Measurements from ENCODE around the gene FGD3.
"Not testable (repeated sequence)": the region's sequence is repeated elsewhere in the genome, so short reads cannot be mapped to it uniquely, and the experiment has no call there.

FGD3 gene

GRCh38 chr9:93005876-93006275, 58.6 kb downstream of the FGD3 start:
- no peak for DNase-seq (ENCODE audit: low spot score)

- DNase-seq (ENCODE audit: low spot score), result no peak
Measured at GRCh38 chr9:93007529-93008058, 60.3 kb downstream of the FGD3 start.

DNA sequence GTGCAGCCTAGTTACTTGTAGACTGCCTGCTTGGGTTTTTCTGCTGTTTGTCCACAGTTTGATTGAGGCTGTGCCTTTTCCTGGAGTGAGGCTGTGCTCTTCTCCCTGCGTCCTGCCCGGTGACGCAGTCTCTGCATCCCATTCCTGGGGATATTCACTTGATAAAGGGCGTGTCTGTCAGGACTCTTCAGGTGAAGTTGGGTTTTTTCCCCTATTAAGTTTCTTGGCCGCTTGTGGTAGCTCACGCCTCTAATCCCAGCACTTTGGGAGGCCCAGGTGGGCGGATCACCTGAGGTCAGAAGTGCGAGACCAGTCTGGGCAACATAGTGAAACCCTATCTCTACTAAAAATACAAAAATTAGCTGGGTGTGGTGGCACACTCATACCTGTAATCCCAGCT, 61.1 kb downstream of the FGD3 start:
- DNase-seq (ENCODE audit: low spot score), result no peak

- DNase-seq (ENCODE audit: low spot score), result no peak
Measured at GRCh38 chr9:93009337-93010015, 62.2 kb downstream of the FGD3 start.

DNA sequence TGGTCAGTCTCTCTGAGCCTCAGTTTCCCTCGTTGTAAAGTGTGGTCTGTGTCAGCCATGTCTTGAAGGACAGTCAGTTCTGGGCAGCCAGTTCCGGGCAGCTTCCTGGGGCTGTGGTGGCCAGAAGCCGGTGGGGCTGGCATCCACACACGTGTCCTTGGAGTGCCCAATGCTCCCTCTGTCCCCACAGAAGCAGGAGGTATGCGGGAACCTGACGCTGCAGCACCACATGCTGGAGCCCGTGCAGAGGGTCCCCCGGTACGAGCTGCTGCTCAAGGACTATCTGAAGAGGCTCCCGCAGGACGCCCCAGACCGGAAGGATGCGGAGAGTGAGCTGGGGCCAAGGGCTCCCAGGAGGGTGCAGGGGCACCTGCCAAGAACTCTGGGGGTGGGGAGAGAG, 62.7 kb downstream of the FGD3 start:
- DNase-seq (ENCODE audit: low spot score), result no peak

- DNase-seq (ENCODE audit: low spot score), result no peak
Measured at GRCh38 chr9:93010704-93011103, 63.4 kb downstream of the FGD3 start.

DNA sequence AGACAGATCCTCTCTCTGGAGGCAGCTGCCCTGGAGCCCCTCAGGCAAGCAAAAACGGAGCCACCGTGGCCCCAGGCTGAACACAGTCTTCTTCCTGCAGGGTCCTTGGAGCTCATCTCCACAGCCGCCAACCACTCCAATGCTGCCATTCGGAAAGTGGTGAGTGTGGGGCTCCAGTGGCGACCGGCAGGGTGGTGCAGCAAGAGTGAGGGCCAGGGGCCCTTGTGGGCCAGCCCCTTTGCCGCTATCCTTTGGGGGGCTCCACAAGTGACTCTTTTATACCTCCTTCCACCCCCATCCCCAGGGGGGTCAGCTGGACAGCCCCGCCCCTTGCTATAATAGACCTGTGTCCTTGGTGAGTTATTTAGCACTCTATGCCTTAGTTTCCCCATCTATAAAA, 63.8 kb downstream of the FGD3 start:
- DNase-seq (ENCODE audit: low spot score), result no peak

DNA sequence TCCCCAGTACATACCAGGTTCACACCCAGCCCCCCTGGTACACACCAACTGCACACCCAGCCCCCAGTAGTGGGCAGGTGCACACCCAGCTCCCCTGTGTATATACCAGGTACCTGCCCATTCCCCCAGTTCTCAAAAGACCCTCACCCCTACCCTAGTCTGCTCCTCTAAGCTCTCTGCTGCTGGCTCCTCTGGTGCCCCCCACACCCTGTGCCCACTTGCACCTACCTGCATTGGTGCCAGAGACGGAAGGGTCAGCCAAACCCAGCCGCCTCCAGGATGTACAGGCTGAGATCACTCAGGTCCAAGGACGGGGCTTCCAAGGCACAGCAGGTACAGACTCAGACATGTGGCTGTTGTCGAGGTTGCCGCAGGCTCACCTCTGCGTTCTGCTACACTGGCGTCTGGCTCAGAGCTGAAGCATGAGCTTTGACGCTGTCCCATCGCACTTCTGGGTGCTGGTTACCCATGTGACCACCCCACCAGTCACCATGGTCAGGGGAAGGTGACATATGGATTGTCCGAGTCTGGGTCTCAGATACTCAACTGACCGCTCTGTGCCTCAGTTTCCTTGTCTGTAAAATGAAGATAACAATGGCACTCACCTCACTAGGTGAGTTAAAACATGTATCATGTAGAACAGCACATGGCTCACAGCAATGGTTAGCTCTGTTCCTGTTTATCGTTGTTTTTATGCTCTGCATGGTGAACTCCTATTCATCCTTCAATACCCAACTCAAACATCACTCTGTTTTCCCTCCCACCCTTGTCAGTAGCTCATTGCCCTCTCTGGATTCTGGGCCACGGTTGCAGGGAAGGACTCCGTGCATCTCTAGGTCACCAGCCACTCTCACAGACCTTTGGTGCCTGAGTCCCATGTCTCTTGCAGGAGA, 65.9 kb downstream of the FGD3 start:
- DNase-seq (ENCODE audit: low spot score), result no peak

DNA sequence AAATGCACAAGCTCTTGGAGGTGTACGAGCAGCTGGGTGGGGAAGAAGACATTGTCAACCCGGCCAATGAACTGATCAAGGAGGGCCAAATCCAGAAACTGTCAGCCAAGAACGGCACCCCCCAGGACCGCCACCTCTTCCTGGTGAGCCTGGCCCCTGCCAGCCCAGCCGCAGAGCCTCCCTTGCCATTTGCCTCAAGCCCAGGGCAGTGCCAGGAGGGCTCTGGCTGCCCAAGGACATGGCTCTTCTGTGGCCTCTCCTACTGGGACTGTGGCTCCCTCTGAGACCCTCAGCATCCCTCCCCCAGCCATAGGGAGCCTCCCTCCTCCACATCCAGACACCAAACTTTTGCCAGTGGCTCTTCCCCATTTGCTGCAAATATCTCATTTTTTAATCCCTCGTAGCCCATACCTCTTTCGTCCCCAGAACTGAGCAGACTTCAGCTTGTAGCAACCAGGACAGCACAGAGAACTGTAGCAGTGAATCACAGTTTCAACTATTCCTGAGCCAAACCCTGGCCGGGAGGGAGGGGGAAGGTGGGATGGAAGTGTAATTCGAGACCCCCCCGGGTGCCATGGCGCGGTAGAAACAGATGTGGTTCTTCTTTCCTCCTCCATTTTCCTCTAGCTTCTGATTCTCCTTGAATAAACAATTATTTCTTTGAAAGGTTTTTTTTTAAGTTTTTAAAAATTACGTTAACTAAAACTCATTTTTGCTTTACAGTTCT, 66.7 kb downstream of the FGD3 start:
- DNase-seq (ENCODE audit: low spot score), result no peak

GRCh38 chr9:93015190-93015589, 67.9 kb downstream of the FGD3 start:
- DNase-seq (ENCODE audit: low spot score), result not testable (repeated sequence)

- no peak for DNase-seq (ENCODE audit: low spot score)
Measured at GRCh38 chr9:93017621-93018020, 70.3 kb downstream of the FGD3 start.

DNA sequence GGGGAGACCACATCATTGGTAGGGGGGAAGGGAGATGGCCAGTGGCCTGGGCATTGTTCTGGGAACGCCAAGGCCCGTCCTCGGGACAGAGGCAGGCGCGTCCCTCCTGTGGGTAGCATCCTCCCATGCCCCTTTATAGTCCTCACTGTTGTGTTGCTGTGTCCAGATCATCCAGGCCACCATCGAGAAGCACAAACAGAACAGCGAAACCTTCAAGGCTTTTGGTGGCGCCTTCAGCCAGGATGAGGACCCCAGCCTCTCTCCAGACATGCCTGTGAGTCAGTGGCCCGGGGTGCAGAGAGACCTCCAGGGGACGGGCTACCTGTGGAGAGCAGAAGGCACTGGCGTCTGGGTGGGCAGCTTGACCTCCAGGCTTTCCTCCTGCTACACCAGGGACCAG, 72.8 kb downstream of the FGD3 start:
- DNase-seq (ENCODE audit: low spot score), result no peak

DNA sequence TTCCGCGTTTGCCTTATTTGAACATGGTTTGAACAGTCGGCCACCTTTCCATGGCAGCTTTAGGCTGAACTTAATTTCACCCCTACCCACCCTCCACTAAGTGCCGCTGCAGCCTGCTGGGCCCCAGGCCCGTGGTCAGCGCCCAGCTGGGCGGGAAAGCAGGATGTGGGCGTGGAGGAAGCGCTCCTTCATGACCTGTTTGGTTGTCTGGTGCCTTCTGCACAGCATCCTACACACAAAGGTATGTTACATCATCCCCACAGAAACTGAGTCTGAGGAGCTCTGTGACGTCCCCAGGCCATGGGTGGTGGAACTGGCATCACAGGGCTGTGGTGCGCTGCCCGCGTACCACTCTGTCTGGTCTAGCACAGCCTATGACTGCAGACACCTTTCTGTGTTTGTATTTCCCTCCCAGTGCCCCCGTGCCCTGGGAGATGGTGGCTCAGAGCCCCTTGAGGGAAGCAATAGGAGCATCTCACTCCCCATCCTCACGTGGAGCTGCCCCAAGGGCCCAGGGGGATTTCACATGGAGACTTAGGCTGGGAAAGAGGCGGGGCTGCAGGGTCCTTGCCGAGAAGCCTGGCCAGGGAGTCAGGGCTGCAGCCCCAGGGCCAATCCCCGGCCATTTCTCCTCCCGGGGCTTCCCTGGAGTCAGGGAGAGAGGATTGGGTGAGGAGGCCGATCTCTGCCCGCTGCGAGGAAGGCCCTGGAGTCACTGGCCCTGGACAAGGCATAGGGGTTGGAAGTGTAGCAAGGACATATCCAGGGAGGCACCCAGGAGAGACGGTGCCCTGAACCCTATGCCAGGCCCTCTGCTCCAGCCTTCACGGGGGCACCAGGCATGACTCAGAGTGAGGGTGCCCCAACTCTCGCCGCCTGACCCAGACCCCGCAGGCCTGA, 73.7 kb downstream of the FGD3 start:
- no peak for DNase-seq (ENCODE audit: low spot score)

- no peak for DNase-seq (ENCODE audit: low spot score)
Measured at GRCh38 chr9:93022066-93022465, 74.7 kb downstream of the FGD3 start.

DNA sequence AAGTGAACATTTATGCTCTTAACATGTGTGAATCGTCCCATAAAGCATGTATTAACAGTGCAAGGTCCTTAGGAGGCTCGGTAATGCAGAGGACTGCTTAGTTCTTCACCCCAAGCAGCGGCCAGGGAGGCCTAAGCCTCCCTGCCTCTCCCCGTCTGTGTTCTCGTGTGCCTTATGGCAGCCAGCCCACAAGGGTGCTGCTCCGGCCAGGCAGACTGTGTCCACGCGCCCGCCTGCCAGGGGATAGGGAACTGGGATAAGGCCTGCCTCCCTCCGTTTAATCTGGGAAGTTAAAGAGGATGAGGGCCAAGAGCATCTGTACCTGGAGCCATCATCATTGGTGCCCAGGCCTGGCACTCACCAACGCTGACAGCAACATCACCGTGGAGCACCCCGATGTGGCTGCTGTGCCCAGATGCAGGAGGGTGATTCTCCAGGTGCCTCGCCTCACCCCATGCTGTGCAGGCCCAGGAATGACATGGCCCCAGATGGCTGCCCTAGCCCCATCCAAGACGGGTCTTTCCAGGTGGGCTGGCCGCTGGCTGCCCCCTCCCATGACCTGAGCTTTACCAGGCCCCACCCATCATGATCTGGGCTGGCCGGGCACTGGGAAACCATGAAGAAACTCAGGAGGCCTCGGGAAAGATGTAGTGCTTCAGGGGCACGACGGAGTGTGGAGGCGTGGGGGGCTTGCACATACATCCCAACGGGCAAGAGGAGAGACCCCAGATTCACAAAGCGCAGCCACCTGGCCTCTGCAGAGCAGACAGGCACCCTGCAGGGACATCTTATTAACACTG, 75.6 kb downstream of the FGD3 start:
- DNase-seq (ENCODE audit: low spot score), result no peak

DNA sequence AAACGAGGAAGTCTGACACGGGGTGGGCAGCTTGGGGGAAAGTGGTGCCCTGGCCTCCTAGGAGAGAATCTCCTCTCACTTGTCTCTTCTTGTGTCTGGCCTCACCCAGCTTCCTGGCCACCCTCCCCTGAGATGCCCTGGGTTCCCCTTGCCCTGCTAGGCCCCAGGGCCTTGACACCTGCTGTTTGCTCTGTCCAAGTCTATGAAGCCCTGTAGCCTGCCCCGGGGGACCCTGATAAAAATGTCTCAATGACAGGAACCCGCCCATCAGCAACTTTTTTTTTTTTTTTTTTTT, 76.1 kb downstream of the FGD3 start:
- no peak for DNase-seq (ENCODE audit: low spot score)

DNA sequence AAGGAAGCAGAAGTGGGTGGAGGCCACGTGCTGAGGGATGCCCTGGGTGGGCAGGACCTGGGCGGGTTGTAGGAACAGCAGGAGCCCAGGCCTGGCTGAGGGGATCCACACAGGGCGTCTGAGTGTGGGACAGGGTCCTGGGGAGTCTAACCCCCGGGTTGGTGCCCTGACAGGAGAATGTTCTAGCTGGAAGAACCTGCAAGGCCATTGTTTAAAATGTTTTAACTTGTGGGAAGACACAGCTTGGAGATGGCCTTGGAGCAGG, 77.3 kb downstream of the FGD3 start:
- no peak for DNase-seq (ENCODE audit: low spot score)

DNA sequence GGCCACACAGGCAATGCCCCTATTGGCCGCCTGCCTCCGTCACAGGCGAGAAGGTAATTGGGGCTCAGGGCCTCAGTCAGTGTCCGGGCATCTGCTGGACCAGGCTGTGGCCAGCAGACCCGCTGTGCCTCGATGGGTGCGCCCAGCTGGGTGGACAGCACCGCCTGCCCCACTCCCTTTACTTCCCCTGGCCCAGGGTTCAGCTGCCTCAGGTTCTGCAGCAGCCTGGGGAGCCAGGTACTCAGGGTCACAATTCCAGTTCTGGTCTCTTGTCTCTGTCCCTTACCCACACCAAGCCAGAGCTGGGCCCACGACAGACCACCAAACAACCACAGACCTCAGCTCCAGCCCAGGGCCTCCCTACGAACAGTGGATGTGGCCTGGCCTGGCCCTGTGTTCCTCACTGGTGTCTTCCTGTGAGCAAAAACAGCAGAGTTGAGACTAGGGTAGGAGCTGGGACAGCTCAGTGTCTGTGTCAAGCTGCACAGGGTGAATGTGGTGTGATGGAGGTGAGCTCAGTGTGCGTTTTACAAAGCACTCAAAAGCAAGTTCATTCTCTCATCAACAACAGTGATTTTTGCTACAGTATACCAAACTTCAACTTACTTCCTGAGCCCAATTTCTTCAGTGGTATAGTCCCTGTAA, 77.8 kb downstream of the FGD3 start:
- no peak for DNase-seq (ENCODE audit: low spot score)

DNA sequence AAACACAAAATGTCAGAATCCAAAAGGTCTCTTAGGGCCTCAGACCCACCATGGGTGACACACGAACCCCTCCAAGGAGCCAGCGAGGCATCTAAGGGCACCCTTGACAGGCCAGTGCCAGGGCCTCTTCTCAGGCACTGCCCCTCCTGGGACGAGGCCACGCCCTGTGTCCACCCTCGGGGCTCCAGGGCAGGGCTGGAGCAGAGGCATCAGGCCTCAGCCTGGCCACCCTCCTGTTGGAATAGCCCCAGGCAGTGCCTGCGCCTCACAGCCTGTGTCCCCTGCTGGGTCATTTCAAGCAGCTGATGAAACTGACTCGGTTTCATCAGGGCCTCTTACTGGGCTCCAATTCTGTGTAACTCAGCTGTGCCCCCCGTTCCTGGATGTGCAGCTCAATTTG, 78.4 kb downstream of the FGD3 start:
- DNase-seq (ENCODE audit: low spot score), result no peak

GRCh38 chr9:93026640-93027039, 79.3 kb downstream of the FGD3 start:
- no peak for DNase-seq (ENCODE audit: low spot score)

DNA sequence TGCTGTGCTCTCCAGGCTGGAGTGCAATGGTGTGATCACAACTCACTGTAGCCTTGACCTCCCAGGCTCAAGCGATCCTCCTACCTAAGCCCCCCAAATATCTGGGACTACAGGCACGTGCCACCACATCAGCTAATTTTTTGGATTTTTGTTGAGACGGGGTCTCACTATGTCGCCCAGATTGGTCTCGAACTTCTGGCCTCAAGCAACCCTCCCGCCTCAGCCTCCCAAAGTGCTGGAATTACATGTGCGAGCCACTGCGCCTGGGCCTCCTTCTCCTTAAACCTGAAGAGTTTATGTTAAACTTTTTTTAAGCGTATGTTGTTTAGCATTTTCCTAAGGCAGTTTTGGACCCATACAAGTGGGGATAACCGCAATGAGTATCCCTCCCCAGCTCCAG, 80.4 kb downstream of the FGD3 start:
- no peak for DNase-seq (ENCODE audit: low spot score)
